GM18526 (cell line): ENCODE results near the gene NEK6.

Experiments used
- POLR2A ChIP-seq: IDR thresholded peaks from 3 replicates; pipeline ENCODE4 v1.6.1; 2011; ENCODE audit not compliant: insufficient read length; ENCODE audit errors: extremely low read depth

The NEK6 gene

DNA sequence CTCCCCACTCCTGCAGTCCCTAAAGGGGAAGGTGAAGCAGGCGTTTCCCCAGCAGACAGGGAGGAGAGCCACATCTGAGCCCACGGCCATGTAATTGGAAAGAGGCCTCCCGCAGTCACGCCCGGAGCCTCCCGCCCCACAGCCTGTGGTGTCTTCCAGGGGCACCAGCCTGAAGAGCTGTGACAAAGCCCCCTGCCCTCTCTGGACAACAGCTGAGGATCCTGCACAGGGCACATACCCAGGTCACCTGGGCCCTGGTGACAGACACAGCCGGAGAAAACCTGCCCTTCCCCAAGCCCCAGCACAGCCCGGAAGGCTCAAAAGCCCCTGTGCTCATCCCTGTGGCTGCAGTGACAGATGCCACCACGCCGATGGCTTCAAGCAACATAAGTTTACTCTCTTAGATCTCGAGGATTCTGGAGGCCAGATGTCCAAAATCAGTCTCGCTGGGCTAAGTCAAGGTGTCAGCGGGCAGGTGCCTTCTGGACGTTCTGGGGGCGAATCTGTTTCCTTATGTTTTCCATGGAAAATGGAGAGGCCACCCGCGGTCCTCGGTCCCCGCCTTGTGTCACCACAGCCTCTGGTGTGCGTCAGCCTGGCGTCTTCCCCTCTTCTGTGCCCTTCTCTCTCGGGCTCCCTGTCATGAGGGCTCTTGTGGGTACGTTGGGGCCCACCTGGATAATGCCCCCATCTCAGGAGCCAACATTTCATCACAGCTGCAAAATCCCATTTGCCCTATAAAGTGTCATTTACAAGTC lies 86.0 kb downstream of the NEK6 start:
- TF ChIP-seq POLR2A, result no peak

DNA sequence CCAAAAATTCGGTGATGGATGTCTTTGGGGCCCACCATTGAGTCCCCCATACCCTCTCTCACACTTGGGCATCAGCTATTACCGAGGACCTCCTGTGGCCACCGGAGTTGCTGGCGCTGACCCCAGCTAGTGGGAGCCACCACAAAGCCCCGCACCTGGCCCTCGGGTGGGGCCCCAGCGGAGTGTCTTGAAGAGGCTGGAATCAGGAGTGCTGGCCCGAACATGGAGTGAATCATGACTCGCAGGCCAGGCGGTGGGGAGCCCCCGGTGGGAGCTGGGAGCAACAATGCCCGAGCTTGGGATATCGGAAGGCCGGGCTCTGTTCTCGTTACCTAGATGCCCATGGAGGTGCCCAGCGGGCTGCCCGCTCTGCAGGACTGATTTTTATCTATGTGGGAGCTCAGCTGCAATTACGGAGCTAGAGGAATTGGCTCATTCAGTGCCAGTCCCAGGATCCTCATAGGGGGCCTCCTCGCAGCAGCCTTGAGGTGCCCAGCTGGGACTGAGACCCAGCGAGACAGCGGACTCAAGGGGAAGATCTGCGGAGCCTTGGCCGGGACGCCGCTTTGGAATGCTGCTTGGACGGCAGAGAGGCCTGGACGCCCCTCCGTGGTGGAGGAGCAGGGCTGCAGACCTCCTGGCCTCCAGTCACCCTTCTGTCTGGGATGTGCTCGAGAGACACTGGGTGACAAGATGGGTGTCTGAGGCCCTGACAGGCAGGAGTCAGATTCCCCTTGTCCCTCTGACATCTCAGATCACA lies 86.7 kb downstream of the NEK6 start:
- TF ChIP-seq POLR2A, result no peak

DNA sequence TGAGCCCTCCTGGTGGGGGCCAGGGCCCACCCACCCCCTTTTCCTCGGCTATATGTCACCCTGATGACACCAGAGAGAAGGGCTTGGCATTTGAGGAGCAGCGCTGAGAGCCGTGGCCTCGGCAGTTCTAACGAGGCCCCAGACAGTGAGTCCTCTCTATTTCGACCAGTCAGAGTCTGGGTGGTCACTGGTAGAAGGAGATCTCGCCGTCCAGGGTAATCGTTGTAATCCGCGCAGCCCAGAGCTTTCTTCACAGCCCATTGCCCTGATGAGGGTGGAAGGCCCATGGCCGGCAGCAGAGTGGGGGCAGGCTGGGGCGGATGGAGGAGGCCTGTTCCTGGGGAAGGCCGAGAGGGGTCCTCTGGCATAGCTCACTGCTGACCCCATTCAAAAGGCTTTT lies 87.3 kb downstream of the NEK6 start:
- TF ChIP-seq POLR2A, result no peak

DNA sequence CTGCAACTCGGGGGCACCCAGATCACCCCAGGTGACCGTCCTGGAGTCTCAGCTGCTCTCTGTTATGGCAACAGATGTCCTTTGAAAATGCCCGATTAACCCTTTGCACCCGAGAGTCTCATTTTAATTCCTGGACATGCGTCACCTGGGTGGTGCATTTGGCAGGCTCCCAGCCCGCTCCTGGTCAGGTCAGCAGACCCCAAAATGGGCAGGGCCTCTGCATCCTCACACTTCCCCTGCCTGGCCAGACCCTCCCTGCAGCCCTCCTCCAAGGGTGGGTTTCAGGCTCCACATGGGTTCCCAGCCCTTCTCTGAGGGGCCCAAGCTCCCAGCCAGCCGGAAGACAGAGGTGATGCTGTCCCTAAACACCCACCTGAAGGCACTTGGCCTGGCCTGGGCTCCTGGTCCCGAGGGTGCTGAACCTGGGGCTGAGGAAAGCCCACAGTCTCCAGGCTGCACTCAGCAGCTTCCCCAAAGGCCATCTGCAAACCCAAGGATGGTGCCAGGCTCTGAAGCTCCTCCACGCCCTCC lies 88.1 kb downstream of the NEK6 start:
- no peak for TF ChIP-seq POLR2A

DNA sequence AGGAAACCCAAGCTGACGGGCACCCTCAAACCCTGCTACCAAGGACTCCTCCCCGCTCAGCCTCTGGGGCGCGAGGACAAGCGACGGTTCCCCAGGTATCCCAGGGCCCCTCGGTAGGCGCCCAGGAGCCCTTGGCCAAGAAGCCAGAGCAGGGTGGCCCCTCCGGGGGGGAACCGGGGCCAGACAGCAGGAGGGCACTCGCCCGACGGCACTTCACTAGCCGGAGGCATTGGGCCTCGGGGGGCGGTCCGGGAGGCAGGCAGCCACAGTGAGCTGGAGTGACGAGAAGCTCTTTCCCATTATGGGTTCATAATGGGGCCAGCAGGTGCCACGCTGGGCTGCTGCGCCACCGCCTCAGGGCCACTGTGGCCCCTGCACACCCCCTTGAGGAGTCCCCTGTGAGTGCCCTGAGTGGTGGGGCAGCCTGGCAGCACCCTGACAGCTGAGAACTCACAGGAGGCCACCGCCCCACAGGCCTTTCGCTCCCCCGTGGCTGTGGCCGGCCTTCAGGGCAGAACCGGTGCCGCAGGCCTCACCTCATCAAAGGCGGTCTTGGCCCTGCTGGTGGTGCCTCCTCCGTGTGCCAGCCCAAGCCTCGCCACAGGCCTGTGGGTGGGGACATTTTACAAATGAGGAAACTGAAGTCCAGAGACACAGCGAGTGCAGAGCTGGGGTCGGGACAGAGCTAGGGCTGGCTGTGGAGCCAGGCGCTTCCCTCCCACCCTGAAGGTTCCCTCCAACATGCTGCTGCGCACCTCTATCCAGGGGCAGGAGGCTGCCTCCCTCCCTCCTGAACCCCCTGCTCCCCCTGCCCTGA lies 88.8 kb downstream of the NEK6 start:
- TF ChIP-seq POLR2A, result no peak

DNA sequence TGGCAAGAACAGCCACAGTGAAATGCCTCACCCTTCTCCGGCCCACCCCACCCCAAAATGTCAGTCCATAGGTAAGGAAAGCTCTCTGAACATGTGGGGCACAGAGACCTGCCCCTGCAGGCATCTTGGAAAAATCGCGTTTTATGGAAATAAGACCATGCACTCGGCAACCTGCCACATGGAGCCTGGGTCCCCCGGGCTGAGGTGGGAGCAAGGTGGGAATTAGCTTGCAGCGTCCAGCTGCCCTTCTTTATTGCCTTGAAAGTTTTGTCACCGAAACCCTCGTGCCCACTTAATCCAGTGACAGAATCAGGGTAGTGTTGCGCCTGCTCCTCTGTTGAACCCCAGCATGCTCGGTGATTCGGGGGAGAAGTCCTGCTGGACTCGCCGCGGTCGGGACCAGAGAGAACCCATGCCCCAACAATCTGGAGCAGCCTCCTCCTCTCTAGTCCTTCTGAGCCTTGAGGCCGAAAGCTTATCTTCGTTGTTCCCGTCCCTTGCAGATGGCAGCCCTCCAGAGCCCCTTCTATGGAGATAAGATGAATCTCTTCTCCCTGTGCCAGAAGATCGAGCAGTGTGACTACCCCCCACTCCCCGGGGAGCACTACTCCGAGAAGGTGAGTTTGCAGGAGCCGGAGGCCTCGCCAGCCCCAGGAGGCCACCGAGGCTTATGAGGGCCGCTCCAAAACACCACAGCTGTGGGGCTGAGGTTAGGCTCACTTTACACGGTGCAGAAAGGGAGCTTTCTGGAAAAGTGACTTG lies 89.6 kb downstream of the NEK6 start:
- TF ChIP-seq POLR2A, result no peak

DNA sequence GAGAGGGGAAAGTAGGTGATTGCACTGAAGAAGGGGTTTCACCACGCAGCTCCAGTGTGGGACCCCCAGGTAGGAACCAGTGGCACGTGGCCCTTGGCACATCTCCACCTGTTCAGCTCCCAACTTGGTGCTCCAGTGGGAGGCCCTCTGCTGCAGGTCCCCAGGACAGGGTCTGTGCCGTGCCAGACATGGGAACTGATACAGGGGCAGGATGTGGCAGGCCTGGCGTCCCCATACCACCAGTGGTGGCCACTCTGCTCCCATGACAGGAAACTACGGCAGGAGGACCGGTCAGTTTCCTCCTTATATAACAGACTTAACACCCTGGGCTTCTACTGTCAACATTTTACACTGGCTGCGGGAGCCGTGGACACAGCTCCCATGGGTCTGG lies 90.2 kb downstream of the NEK6 start:
- TF ChIP-seq POLR2A, result no peak

DNA sequence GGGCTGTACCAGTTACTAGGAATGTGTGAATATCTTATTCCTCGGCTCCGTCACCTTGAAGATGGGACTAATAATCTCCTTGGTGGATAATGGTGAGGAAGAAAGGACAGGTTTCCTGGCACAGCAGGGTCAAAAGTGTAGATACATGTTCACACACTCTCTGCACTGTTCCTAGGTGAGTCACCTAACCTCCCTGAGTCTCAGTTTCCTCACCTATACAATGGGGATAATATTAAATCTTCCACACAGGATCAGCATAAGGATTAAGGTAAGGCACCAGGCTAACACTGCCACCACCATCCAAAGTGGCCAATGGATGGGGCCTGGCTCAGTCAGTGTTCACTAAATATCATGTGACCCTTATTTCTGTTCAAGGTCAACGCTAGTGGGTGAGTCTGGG lies 90.6 kb downstream of the NEK6 start:
- no peak for TF ChIP-seq POLR2A

DNA sequence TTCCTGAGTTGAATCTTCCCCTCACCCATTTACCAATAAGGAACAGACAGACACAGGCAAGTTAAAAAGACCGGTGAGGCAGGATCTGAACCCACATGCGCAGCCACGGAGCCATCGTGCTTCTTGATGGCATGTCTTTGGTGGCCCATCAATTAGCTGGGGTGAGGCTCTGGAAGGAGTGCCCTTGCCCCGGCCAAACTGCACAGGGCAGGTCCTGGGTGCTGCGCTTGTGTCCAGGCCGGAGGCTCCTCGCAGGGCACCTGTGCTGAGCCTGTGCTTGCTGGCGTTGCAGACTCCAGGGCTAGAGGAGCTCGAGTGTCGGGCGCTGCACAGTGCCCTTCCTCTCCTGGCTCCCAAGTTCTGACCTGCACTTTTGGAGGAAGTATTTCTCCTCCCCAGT lies 91.1 kb downstream of the NEK6 start:
- TF ChIP-seq POLR2A, result no peak

DNA sequence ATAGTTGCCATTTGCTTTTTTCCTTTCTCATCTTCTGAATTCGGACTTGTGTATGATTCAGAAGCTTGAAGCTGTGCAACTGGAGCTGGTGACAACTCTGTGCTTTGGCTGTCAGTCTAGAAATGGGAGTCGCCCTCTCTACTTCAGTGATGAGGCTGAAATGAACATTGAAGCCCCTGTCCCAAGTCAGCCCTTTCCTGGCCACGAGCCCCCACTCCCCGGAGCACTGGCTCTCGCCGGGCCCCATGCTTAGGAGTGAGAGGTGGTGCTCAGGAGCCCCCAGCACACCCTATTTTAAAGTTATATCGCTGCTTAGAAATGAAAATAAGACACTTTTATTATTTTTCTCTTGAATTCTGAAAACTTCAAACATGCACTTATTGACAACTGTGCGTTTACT lies 91.5 kb downstream of the NEK6 start:
- no peak for TF ChIP-seq POLR2A

DNA sequence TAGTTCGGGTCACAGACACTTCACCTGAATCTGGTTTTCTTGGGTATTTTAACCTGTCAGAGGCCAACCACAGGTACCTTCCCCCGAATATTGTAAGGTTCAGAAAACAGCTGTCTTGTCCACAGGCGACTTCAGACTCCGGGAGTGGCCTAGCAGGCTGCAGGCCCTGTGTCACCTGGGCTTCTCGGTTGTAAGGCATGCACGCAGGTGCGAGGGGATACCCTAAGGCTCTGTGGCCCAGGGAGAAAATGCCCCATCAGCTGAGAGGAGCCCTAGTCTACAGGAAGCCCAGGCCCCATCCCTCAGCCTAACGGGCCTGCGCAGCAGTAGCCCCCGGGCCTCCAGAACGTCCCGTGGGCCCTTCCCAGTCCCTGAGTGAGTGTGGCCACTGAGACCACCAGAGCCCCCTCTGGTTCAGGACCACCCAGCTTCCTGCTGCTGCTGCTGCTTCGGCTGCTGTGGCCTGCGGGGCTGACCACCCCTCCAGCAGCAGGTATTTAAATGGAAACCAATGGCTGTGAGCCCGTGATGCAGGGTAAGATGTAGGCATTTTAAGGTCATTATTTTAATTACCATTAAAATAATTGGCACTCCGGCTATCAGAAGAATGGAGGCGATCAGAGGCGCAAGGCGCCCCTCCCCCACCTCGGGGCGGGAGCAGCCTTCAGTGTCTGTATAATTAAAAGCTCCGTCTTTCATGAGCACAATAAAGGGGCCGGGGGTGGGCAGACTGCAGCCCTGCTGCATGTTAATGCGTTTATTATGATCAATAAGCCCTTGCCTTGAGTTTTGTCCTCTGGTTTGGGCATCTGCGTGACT lies 92.1 kb downstream of the NEK6 start:
- TF ChIP-seq POLR2A, result no peak

DNA sequence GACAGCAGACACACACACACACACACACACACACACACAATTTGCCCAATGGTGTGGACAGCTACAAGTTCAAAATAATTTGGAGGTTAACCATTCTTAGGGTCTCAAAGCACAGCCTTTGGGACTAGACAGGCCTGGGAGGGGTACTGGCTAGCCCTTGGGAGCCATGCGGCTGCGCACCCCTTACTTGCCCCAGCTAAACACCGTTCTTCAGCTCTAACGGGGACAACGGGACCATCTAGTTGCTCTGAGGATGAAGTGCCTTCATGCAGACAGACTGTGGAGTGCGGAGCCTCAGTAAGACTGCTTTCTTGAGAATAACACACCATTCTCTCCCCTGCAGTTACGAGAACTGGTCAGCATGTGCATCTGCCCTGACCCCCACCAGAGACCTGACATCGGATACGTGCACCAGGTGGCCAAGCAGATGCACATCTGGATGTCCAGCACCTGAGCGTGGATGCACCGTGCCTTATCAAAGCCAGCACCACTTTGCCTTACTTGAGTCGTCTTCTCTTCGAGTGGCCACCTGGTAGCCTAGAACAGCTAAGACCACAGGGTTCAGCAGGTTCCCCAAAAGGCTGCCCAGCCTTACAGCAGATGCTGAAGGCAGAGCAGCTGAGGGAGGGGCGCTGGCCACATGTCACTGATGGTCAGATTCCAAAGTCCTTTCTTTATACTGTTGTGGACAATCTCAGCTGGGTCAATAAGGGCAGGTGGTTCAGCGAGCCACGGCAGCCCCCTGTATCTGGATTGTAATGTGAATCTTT lies 92.9 kb downstream of the NEK6 start:
- no peak for TF ChIP-seq POLR2A
